ENCODE data around the gene RPL18.

DNA sequence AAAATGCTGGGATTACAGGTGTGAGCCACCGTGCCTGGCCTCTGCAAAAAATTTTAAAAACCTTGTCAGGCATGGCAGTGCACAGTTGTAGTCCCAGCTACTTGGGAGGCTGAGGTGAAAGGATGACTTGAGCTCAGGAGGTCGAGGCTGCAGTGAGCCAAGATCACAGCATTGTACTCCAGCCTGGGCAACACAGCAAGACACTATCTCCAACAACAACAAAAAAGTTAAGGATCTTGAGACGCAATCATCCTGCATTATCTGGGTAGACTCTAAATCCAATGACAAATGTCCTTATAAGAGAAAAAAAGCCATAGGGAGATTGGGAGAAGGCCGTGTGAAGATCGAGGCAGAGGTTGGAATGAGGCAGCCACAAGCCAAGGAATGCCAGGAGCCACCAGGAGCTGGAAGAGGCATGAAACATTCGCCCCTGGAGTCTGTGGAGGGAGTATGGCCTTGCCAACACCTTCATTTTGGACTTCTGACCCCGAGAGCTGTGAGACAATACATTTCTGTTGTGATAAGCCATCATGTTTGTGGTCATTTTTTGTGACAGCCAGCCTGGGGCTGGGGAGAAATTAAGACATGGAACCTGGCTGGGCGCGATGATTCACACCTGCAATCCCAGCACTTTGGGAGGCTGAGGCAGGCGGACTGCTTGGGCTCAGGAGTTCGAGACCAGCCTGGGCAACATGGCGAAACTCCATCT lies 32.1 kb upstream of the RPL18 start:
- TF ChIP-seq, protein P1, sequence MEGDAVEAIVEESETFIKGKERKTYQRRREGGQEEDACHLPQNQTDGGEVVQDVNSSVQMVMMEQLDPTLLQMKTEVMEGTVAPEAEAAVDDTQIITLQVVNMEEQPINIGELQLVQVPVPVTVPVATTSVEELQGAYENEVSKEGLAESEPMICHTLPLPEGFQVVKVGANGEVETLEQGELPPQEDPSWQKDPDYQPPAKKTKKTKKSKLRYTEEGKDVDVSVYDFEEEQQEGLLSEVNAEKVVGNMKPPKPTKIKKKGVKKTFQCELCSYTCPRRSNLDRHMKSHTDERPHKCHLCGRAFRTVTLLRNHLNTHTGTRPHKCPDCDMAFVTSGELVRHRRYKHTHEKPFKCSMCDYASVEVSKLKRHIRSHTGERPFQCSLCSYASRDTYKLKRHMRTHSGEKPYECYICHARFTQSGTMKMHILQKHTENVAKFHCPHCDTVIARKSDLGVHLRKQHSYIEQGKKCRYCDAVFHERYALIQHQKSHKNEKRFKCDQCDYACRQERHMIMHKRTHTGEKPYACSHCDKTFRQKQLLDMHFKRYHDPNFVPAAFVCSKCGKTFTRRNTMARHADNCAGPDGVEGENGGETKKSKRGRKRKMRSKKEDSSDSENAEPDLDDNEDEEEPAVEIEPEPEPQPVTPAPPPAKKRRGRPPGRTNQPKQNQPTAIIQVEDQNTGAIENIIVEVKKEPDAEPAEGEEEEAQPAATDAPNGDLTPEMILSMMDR (IDR thresholded peaks at IDR 0.05; ENCODE audit: insufficient read depth, low read length), result no peak
- TF ChIP-seq POLR2AphosphoS5 (IDR thresholded peaks at IDR 0.05; ENCODE audit: low read depth), result no peak
- TF ChIP-seq, protein P2, sequence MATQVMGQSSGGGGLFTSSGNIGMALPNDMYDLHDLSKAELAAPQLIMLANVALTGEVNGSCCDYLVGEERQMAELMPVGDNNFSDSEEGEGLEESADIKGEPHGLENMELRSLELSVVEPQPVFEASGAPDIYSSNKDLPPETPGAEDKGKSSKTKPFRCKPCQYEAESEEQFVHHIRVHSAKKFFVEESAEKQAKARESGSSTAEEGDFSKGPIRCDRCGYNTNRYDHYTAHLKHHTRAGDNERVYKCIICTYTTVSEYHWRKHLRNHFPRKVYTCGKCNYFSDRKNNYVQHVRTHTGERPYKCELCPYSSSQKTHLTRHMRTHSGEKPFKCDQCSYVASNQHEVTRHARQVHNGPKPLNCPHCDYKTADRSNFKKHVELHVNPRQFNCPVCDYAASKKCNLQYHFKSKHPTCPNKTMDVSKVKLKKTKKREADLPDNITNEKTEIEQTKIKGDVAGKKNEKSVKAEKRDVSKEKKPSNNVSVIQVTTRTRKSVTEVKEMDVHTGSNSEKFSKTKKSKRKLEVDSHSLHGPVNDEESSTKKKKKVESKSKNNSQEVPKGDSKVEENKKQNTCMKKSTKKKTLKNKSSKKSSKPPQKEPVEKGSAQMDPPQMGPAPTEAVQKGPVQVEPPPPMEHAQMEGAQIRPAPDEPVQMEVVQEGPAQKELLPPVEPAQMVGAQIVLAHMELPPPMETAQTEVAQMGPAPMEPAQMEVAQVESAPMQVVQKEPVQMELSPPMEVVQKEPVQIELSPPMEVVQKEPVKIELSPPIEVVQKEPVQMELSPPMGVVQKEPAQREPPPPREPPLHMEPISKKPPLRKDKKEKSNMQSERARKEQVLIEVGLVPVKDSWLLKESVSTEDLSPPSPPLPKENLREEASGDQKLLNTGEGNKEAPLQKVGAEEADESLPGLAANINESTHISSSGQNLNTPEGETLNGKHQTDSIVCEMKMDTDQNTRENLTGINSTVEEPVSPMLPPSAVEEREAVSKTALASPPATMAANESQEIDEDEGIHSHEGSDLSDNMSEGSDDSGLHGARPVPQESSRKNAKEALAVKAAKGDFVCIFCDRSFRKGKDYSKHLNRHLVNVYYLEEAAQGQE (IDR thresholded peaks at IDR 0.05; ENCODE audit: insufficient replicate concordance, low read depth), result no peak
- TF ChIP-seq GABPA (IDR thresholded peaks at IDR 0.05; ENCODE audit: low read depth), result no peak
